Gastrocnemius medialis (tissue), 4 donors: ENCODE measurements around the gene APOL3. TPM values are rescaled to one million over a fixed set of nuclear protein-coding genes. Genes with fewer than 3 reads are reported as not detected.

Experiments
- ATAC-seq, 2 donors: fragments of 150-250 bp; one replicate each; pipeline ENCODE4 v1.9.1; 2016
- DNase-seq, 2 donors: peaks; one replicate each; pipeline ENCODE4 v3.0.0-alpha.2; 2019
- H3K27ac ChIP-seq, 4 donors: fragments of 200-600 bp; sonication (generic); 1 replicate in 1 of 4; 2 replicates in 3 of 4; pipeline ENCODE4 v1.5.1; 2016 to 2018; ENCODE audit warnings: mild to moderate bottlenecking in 2 of 4, moderate library complexity in 1 of 4
- H3K27me3 ChIP-seq, 3 donors: fragments of 200-600 bp; sonication (generic) in 2 of 3; 1 replicate in 1 of 3; 2 replicates in 2 of 3; pipeline versions ENCODE4 v1.5.1 to v1.6.0; 2016 to 2019; ENCODE audit warnings: mild to moderate bottlenecking in 1 of 3, moderate library complexity in 1 of 3
- H3K36me3 ChIP-seq, 2 donors: fragments of 200-600 bp; sonication (generic) in 1 of 2; one replicate each; pipeline ENCODE4 v1.5.1; 2017 to 2018
- H3K4me1 ChIP-seq, 2 donors: fragments of 200-600 bp; sonication (generic) in 1 of 2; one replicate each; pipeline ENCODE4 v1.5.1; 2016 to 2017; ENCODE audit warnings: mild to moderate bottlenecking in 2 of 2
- H3K4me3 ChIP-seq, 4 donors: fragments of 200-600 bp; sonication (generic) in 3 of 4; 1 replicate in 1 of 4; 2 replicates in 3 of 4; pipeline ENCODE4 v1.5.1; 2016 to 2019; ENCODE audit warnings: mild to moderate bottlenecking in 2 of 4
- H3K9me3 ChIP-seq, 3 donors: fragments of 200-600 bp; sonication (generic) in 2 of 3; 1 replicate in 1 of 3; 2 replicates in 2 of 3; pipeline ENCODE4 v1.5.1; 2016 to 2019
- POLR2A ChIP-seq, 2 donors: fragments of 450-650 bp; IDR thresholded peaks; one replicate each; pipeline ENCODE4 v1.6.1; 2017; ENCODE audit warnings: antibody characterized with exemption in 2 of 2, mild to moderate bottlenecking in 2 of 2, moderate library complexity in 2 of 2
- in situ Hi-C, 4 donors: fragments of 200-750 bp; cut with MboI; loops; one replicate each; pipeline versions ENCODE4 v1.15.0 to v1.8.0; 2017; ENCODE audit warnings: low sequenced_read_pairs in 4 of 4
- intact Hi-C: fragments of 100-400 bp; cut with DNase I; formaldehyde crosslinking; loops from one replicate; pipeline ENCODE4 v1.15.1; 2023; ENCODE audit warnings: low total_unique reads
- total RNA-seq, 4 donors: library from RNA; depleted of rRNA; stranded (reverse); fragments of >200 nt; gene quantifications; one replicate each; pipeline versions ENCODE4 v1.1.0 to v1.2.3, GENCODE V29; 2016
- TF ChIP-seq, protein P1 (sequence below), 5 experiments: fragments of 450-650 bp in 3 of 5; fragments of 200-600 bp in 2 of 5; sonication (generic) in 2 of 5; IDR thresholded peaks in 4 of 5; conservative IDR thresholded peaks in 1 of 5; 1 replicate in 4 of 5; 2 replicates in 1 of 5; pipeline ENCODE4 v1.5.1; 2016 to 2019; ENCODE audit warnings: antibody characterized with exemption in 5 of 5, mild to moderate bottlenecking in 3 of 5, moderate library complexity in 3 of 5

The APOL3 gene
- total RNA-seq, 4 donors from 2014 or later, result 16.6 to 23.4 (median 19.3) TPM

GRCh38 chr22:36177160-36177559, 16.6 kb upstream of the APOL3 start:
- Histone ChIP-seq H3K4me3 (no peak overlapping the region), H3K27ac (no peak overlapping the region), H3K4me1 (no peaks in the 10 kb centered on the region), H3K9me3 (no peaks in the 10 kb centered on the region), H3K36me3 (no peaks in the 10 kb centered on the region), H3K27me3 (no peaks in the 10 kb centered on the region)
- no peak for DNase-seq
- ATAC-seq, result no peak
- in situ Hi-C loops, result no loop called here
- intact Hi-C loops, result no loop called here
- TF ChIP-seq, protein P1, sequence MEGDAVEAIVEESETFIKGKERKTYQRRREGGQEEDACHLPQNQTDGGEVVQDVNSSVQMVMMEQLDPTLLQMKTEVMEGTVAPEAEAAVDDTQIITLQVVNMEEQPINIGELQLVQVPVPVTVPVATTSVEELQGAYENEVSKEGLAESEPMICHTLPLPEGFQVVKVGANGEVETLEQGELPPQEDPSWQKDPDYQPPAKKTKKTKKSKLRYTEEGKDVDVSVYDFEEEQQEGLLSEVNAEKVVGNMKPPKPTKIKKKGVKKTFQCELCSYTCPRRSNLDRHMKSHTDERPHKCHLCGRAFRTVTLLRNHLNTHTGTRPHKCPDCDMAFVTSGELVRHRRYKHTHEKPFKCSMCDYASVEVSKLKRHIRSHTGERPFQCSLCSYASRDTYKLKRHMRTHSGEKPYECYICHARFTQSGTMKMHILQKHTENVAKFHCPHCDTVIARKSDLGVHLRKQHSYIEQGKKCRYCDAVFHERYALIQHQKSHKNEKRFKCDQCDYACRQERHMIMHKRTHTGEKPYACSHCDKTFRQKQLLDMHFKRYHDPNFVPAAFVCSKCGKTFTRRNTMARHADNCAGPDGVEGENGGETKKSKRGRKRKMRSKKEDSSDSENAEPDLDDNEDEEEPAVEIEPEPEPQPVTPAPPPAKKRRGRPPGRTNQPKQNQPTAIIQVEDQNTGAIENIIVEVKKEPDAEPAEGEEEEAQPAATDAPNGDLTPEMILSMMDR (IDR thresholded peaks at IDR 0.05 in 4 of 5, conservative IDR thresholded peaks at IDR 0.05 in 1 of 5), result no peak
- TF ChIP-seq POLR2A (IDR thresholded peaks at IDR 0.05), result no peak

DNA sequence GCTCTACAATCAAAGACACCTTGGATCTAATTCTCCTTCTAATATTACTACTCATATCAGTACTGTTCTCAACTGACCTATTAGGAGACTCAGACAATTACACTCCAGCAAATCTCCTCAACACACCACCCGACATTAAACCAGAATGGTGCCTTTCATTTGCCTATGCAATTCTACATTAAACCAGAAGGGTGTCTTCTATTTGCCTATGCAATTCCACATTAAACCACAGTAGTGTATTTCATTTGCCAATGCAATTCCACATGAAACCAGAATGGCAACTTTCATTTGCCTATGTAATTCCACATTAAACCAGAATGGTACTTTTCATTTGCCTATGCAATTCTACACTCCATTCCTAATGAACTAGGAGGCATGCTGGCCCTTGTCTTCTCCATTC, 15.3 kb upstream of the APOL3 start:
- in situ Hi-C loops, result no loop called here
- no peaks in the 10 kb centered on the region for H3K36me3 ChIP-seq
- no peak overlapping the region for H3K27ac ChIP-seq
- DNase-seq, result no peak
- H3K27me3 ChIP-seq, result no peaks in the 10 kb centered on the region
- ATAC-seq, result no peak
- H3K4me1 ChIP-seq, result no peaks in the 10 kb centered on the region
- TF ChIP-seq POLR2A (IDR thresholded peaks at IDR 0.05), result no peak
- TF ChIP-seq, protein P1 (IDR thresholded peaks at IDR 0.05 in 4 of 5, conservative IDR thresholded peaks at IDR 0.05 in 1 of 5), result no peak
- intact Hi-C loops, result no loop called here
- H3K4me3 ChIP-seq, result no peak overlapping the region
- no peaks in the 10 kb centered on the region for H3K9me3 ChIP-seq

- in situ Hi-C loops (no loop called here), intact Hi-C loops (no loop called here)
- no peak overlapping the region for H3K4me3 ChIP-seq
- H3K9me3 ChIP-seq, result no peaks in the 10 kb centered on the region
- H3K4me1 ChIP-seq, result no peaks in the 10 kb centered on the region
- ATAC-seq, result no peak
- no peaks in the 10 kb centered on the region for H3K36me3 ChIP-seq
- H3K27me3 ChIP-seq, result no peaks in the 10 kb centered on the region
- H3K27ac ChIP-seq, result no peak overlapping the region
- DNase-seq, result no peak
- TF ChIP-seq, protein P1 (IDR thresholded peaks at IDR 0.05 in 4 of 5, conservative IDR thresholded peaks at IDR 0.05 in 1 of 5), result no peak
Measured at GRCh38 chr22:36171941-36172340, 11.4 kb upstream of the APOL3 start.

DNA sequence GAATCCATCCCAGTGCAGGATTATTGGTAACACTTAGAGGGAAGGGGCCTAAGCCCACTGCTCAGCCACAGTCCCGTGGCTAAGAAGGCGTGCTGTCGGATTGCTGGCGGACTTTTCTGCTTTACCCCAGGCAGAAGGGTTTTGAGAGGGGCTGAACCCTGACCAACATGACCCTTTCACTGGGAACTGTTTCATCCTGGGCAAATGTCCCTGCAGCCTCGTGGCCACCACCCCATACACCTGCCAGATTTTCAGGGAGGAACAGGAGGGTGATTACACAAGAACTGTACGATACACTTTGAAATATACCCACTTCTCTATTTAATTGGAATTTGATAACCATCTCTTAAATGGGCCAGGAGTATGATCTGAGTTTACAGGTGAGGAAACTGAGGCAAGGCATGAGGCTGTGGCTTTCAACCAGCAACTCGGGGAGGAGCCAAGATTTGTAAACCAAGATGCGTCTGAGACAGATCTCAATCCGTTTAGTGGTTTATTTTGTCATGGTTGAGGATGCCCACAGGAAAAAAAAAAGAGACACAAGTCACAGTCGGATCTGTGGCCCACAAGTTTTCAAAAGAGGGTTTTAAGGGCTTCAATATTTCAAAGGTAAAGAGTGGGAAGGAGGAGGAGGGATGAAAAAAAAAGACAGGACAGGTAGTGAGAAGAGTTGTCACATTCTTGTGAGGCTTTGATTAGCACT, 6.1 kb upstream of the APOL3 start:
- Histone ChIP-seq H3K4me1 (peaks cover 0 to 7% of the 10 kb centered on the region in 2 donors), H3K9me3 (no peaks in the 10 kb centered on the region), H3K4me3 (no peak overlapping the region), H3K27ac (no peak overlapping the region), H3K27me3 (no peaks in the 10 kb centered on the region), H3K36me3 (no peaks in the 10 kb centered on the region)
- no peak for ATAC-seq
- intact Hi-C loops, result no loop called here
- TF ChIP-seq, protein P1 (IDR thresholded peaks at IDR 0.05 in 4 of 5, conservative IDR thresholded peaks at IDR 0.05 in 1 of 5), result no peak
- TF ChIP-seq POLR2A (IDR thresholded peaks at IDR 0.05), result no peak
- in situ Hi-C loops, result no loop called here
- no peak for DNase-seq

DNA sequence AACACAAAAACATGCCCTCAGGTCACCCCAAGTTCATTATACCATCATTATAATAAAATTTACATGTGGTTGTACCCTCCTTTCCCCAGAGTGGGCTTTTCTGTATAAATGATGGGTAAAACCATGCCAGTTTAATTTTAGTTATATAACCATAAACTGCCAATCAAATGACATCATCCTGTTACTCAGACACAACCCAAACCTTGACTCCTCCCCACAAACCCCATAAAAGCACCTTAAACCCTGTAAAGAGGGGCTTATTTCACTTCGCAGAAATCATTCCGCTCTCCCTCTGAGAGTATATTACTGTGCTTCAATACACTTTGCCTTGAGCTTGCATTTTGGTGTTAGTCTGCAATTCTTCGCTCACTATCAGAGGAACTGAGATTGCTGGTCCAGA, 5.5 kb upstream of the APOL3 start:
- TF ChIP-seq POLR2A (IDR thresholded peaks at IDR 0.05), result no peak
- TF ChIP-seq, protein P1 (IDR thresholded peaks at IDR 0.05 in 4 of 5, conservative IDR thresholded peaks at IDR 0.05 in 1 of 5), result no peak
- H3K36me3 ChIP-seq, result no peaks in the 10 kb centered on the region
- ATAC-seq, result no peak
- peaks cover 0 to 12% of the 10 kb centered on the region in 2 donors for H3K4me1 ChIP-seq
- no peaks in the 10 kb centered on the region for H3K9me3 ChIP-seq
- H3K27me3 ChIP-seq, result no peaks in the 10 kb centered on the region
- no peak for DNase-seq
- in situ Hi-C loops, result no loop called here
- intact Hi-C loops, result no loop called here
- H3K4me3 ChIP-seq, result no peak overlapping the region
- no peak overlapping the region for H3K27ac ChIP-seq
